HPDE6-E6E7 (cell line): ENCODE results near the gene SHISAL2A.
"Not testable (repeated sequence)": the region's sequence is repeated elsewhere in the genome, so short reads cannot be mapped to it uniquely, and the experiment has no call there.

ENCODE experiments used
- DNase-seq: peaks from one replicate; pipeline ENCODE4 v3.0.0; 2011; ENCODE audit warnings: missing footprints; ENCODE audit errors: extremely low spot score

Gene SHISAL2A

DNA sequence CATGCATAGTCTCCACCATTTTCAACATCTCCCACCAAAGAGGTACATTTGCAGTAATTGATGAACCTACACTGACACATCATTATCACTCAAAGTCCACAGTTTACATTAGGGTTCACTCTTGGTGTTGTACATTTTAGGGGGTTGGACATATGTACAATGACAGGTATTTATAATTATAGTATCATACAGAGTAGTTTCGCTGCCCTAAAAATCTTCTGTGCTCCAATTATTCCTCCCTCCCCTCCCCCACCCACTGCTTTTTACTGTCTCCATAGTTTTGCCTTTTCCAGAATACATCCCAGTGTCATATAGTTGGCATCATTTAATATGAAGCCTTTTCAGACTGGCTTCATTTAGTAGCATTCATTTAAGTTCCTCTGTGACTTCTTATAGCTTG is 51.6 kb downstream of the SHISAL2A start:
- no peak for DNase-seq

DNA sequence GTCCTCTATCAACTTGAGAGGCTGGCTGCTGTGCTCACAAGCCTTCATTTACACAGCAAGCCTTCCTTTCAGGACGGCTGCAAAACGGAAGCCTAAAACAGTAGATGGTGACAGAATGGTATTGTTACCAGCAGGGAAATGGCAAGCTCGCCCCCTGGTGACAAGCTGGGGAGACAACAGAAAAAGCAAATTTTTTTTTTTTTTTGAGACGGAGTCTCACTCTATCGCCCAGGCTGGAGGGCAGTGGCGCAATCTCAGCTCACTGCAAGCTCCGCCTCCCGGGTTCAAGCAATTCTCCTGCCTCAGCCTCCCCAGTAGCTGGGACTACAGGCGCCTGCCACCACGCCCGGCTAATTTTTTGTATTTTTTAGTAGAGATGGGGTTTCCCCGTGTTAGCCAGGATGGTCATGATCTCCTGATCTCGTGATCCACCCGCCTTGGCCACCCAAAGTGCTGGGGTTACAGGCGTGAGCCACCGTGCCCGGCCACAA is 53.3 kb downstream of the SHISAL2A start:
- DNase-seq: peak; percentile 57

DNA sequence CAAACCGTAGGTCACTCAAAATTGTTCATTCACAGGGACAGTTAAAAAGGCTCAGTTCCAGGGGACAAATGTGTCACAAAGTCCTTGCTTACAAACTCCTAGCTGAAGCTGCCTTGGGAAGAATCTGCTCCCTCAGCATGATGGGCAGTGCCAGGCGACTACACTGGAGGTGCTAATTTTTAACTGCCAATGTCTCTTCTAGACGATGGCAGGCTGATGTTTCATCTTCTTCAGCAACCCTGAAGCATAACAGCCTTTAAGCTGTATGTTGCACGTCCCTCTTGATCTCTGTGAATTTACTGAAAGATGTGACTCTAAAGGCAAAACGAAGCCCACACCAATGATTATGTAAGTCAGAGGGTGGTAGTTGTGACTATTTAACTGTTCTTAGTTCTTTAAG is 53.9 kb downstream of the SHISAL2A start:
- DNase-seq: no peak

DNA sequence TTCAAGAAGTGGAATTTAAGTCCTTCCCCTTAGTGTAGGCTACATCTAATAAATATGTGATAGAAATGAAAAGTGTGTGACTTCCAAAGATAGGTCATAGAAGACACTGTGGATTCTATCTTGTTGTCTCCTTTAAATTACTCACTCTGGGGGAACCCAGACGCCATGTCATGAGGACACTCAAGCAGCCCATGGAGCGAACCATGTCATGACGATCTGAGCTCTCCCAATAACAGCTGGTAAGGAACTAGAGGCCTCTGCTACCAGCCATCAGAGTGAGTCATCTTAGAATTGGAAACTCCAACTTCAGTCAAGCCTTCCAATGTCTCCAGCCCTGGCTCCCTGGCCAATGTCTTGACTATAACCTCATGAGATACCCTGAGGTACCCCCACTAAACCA is 58.9 kb downstream of the SHISAL2A start:
- DNase-seq: no peak

DNA sequence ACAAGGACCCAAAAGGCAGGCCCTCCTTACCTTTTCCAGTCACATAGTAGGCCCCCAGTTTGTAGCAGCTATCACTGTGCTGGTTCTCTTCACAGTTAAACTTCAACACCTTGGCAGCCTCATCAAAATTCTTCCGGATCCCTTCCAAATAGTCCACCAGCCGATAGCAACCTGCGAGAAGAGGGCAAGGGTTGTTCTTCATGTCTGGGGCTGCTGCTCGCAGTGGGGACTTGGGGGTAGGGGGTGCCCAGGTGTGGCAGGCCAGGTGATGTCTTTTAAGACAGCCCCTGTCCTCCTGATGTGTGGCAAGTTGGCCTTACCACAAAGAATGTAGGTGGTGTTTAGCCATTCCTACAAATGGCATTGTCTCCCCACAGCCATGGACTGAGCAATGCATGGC is 59.7 kb downstream of the SHISAL2A start:
- no peak for DNase-seq

DNA sequence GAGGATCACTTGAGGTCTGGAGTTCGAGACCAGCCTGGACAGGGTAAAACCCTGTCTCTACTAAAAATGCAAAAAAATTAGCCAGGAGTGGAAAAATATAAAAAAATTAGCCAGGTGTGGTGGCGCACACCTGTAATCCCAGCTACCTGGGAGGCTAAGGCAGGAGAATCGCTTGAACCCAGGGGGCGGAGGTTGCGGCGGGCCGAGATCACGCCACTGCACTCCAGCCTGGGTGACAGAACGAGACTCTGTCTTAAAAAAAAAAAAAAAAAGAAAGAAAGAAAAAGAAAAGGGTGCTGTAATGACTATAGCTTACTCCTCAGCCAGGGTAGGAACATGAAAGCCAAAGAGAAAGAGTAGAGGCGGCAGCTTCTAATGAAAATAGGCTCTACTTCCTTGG is 60.4 kb downstream of the SHISAL2A start:
- not testable (repeated sequence) for DNase-seq

DNA sequence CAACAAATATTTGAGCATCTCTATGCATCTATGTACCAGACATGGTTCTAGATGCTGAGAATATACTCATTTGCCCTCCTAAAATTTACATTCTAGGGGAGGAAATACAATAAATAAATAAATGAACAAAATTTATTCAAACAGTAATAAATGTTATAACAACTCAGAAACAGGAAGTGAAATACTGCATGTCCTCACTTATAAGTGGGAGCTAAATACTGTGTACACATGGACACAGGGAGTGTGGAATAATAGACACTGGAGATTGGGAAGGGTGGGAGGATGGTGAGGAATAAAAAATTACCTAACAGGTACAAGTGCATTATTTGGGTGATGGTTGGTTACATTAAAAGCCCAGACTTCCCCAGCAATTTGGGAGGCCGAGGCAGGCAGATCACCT is 60.9 kb downstream of the SHISAL2A start:
- DNase-seq: no peak

DNA sequence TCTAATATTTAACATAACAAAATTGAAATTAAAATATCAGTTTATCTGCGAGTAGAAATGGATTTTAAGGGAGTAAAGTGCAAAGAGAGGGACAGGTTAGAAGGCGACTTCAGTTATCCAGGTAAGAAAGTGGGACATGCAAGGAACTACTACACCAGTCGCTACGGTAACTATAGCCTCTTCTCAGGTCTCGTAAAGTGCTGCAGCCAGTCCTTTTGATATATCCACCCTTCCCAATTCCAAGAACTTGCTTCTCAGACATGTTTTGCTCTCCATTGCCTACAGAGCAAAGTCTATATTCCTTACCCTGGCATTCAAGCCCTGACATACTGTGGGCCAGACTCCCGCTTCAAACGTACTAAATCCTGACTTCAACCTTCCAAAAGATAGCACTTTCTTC is 62.7 kb downstream of the SHISAL2A start:
- no peak for DNase-seq

DNA sequence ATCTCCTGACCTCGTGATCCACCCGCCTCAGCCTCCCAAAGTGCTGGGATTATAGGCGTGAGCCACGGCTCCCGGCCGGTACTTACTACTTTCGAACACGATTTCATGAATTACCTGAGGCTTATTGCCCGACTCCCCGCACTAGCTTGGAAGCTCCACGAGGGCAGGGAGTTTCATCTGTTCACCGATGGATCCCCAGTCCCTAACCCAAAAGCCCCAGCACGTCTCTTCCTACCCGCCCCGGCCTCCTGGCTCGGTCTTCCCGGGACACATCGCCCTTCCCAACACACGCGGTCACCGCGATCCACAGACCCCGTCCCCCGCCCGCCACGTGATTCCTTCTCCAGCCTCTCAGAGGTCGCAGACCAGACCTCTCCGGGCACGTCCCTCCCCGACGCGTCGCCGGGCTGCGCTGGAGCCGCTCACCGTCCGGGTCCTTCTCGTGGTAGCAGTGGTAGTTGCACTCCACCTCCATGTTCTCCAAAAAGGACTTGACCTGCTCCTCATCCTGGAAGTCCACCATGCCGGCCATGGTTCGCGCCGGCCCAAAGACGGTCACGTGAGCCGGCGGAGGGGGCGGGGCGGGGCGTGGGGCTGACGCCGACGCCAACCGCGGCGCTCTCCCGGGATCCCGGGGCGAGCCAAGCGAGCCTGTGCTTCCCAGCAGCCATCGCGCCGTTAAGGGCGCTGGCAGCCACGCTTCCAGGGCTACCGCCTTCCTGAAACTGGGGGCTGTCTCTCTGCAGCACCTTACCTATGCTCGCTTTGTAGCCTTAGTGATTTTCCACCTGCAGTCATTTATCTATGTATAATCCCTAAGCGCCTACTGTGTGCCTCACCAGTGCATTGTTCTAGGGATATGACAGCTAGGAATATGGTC is 65.1 kb downstream of the SHISAL2A start, which contains the start of gene COA7:
Gene COA7 (minus strand): TSS at position 553 of the 880 bp plus-strand sequence. CDS start 21 bp downstream, at position 532.
- peak; percentile 84 for DNase-seq

DNA sequence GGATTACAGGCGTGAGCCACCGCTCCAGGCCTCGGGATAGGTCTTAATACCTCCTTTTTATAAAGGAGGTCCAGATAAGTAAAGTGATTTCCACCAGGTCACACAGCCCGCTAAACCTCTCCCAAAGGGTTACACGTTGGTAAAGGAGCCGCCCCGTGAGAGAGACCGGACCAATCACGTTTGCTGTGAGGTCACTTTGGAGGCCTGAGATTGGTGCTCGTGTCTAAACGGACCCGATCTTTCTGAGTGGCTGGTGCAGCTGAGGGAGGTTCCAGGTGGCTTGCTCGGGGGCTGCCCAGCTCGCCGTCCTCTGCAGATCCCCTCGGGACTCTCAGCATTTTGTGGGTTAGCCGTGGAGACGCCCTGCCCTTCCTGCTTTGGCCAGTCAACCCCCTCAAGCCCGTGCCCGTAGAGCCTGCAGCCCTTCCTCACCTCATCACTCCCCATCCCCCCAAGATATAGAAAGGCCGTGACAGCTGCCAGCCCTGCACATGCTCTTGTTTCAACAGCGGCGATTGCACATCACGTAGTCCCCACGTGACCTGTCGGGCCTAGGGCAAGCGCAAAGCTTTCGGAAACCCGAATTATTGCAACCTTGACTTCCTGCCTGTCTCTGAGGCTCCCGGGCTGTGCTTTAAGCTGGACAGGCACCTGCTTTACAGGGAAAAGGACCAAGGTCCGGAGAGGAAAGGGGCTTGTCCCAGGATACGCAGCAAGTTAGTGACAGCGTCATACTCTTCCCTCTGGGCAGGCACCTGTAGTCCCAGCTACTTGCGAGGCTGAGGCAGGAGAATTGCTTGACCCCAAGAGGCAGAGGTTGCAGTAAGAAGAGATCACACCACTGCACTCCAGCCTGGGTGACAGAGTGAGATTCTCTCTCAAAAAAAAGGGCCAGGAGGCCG is 70.2 kb downstream of the SHISAL2A start:
- peak; percentile 93 for DNase-seq

DNA sequence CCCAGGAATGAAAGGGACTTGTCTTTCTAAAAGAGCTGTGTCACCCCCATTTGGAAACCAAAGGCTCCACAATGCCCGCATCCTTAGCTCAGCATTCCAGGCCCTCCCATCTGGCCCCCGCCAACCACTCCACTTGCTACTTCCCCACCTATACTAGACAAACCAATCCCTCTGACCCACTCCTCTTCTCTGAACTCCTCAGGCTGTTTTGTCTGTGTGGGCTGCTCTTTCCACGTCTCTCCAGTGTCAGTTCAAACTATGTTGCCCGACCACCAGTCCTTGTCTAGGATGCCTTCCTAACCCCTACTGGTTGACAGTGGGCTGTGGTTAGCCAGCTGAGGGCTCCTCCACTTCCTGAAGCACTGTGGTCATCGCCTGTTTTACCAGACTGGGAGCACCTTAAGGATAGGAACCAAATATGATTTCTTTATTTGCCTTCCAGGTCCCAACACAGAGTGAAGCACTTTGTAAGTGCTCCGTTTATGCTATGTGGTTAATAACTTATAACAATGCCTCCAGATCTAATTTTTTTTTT is 73.2 kb downstream of the SHISAL2A start:
- DNase-seq: no peak
